PC-9 (cell line): Measurements from ENCODE around the gene GNA15.

ENCODE experiments used
- EZH2 ChIP-seq: fragments of 200-600 bp; sonication (generic); IDR thresholded peaks from 2 replicates; pipeline ENCODE4 v1.8.0; 2017; ENCODE audit warnings: antibody characterized with exemption, low read depth
- TF ChIP-seq, protein P1 (sequence below): fragments of 200-600 bp; sonication (generic); conservative IDR thresholded peaks from 2 replicates; pipeline ENCODE4 v1.6.1; 2017; ENCODE audit warnings: mixed run types, antibody characterized with exemption, mild to moderate bottlenecking, moderate library complexity

DNA sequence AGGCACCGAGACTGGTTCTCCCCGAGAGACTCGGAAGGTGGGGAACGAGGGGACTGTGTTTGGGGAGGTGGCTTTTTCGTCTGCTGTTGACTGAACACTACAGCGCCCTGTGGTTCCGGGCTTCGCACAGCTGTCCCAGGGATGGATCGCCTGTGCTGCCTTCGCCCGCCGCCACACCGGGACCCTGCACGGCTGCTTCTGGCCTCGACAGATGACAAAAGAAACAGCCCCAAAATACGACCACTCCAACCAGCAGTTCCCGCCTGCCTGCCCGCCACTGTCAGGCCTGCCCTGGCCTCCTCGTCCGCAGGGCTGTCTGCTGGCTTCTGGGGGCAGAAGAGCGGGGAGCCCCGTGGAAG lies 13.3 kb upstream of the GNA15 start:
- TF ChIP-seq, protein P1, sequence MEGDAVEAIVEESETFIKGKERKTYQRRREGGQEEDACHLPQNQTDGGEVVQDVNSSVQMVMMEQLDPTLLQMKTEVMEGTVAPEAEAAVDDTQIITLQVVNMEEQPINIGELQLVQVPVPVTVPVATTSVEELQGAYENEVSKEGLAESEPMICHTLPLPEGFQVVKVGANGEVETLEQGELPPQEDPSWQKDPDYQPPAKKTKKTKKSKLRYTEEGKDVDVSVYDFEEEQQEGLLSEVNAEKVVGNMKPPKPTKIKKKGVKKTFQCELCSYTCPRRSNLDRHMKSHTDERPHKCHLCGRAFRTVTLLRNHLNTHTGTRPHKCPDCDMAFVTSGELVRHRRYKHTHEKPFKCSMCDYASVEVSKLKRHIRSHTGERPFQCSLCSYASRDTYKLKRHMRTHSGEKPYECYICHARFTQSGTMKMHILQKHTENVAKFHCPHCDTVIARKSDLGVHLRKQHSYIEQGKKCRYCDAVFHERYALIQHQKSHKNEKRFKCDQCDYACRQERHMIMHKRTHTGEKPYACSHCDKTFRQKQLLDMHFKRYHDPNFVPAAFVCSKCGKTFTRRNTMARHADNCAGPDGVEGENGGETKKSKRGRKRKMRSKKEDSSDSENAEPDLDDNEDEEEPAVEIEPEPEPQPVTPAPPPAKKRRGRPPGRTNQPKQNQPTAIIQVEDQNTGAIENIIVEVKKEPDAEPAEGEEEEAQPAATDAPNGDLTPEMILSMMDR: no peak
- TF ChIP-seq EZH2: no peak
